GM12801 (cell line): ENCODE results near the gene MAPKAP1.

ENCODE experiments used
- CTCF ChIP-seq: IDR thresholded peaks from one replicate; pipeline ENCODE4 v1.5.1; 2011; ENCODE audit warnings: control low read depth; ENCODE audit not compliant: insufficient read length; ENCODE audit errors: extremely low read depth

The MAPKAP1 gene

GRCh38 chr9:125515983-125516940 lies 190.7 kb downstream of the MAPKAP1 start:
- no peak for TF ChIP-seq CTCF

- TF ChIP-seq CTCF: no peak
These were observed 191.7 kb downstream of the MAPKAP1 start for GRCh38 chr9:125515281-125515680.

GRCh38 chr9:125514468-125514867 lies 192.5 kb downstream of the MAPKAP1 start:
- no peak for TF ChIP-seq CTCF

GRCh38 chr9:125513668-125514413 lies 193.2 kb downstream of the MAPKAP1 start:
- no peak for TF ChIP-seq CTCF

- no peak for TF ChIP-seq CTCF
These were observed 193.7 kb downstream of the MAPKAP1 start for GRCh38 chr9:125513303-125513667.

- TF ChIP-seq CTCF: no peak
These were observed 195.0 kb downstream of the MAPKAP1 start for GRCh38 chr9:125511789-125512660.

- no peak for TF ChIP-seq CTCF
These were observed 196.0 kb downstream of the MAPKAP1 start for GRCh38 chr9:125510980-125511379.
